Measurements from ENCODE around the gene SCRN2. TPM values are rescaled to one million over a fixed set of nuclear protein-coding genes. Genes with fewer than 3 reads are reported as not detected.

SCRN2 gene
- total and polyA plus RNA-seq, 2 experiments from 2014 or later, result 40.6 to 45.5 TPM

- H3K4me3 Mint-ChIP-seq, result no peak overlapping the region; the same call in 2 of the 3 replicates
- ATAC-seq (no peak), DNase-seq (ENCODE audit: low spot score) (no peak)
- peaks cover 42% of the 10 kb centered on the region for H3K27me3 Mint-ChIP-seq (ENCODE audit: insufficient read depth, low read depth, poor library complexity)
- Histone ChIP-seq H3K79me2 (replicated peaks; ENCODE audit: insufficient read depth) (no peaks in the 10 kb centered on the region), H3K4me1 (ENCODE audit: insufficient read depth) (peaks cover 48% of the 10 kb centered on the region), H3K4me2 (peak overlapping the region; percentile 51), H2AFZ (no peak overlapping the region), H3K9me2 (ENCODE audit: insufficient read depth) (no peaks in the 10 kb centered on the region), H3F3A (replicated peaks; ENCODE audit: low read depth) (peaks cover 8% of the 10 kb centered on the region; the same call in 1 of the 2 replicates), H3K36me3 (ENCODE audit: insufficient read depth) (no peaks in the 10 kb centered on the region), H3K27me3 (ENCODE audit: insufficient read depth) (peaks cover 49% of the 10 kb centered on the region), H3K4me3 (no peak overlapping the region), H4K20me1 (replicated peaks; ENCODE audit: insufficient read depth) (peaks cover 5% of the 10 kb centered on the region; the same call in 1 of the 2 replicates), H3K27ac (ENCODE audit: low read depth) (no peak overlapping the region)
- TF ChIP-seq STAT1 (IDR thresholded peaks at IDR 0.05; ENCODE audit: unreplicated experiment), result no peak
- TF ChIP-seq EZH2 (IDR thresholded peaks at IDR 0.05; ENCODE audit: low read depth, unreplicated experiment), result no peak
- TF ChIP-seq, protein P1, sequence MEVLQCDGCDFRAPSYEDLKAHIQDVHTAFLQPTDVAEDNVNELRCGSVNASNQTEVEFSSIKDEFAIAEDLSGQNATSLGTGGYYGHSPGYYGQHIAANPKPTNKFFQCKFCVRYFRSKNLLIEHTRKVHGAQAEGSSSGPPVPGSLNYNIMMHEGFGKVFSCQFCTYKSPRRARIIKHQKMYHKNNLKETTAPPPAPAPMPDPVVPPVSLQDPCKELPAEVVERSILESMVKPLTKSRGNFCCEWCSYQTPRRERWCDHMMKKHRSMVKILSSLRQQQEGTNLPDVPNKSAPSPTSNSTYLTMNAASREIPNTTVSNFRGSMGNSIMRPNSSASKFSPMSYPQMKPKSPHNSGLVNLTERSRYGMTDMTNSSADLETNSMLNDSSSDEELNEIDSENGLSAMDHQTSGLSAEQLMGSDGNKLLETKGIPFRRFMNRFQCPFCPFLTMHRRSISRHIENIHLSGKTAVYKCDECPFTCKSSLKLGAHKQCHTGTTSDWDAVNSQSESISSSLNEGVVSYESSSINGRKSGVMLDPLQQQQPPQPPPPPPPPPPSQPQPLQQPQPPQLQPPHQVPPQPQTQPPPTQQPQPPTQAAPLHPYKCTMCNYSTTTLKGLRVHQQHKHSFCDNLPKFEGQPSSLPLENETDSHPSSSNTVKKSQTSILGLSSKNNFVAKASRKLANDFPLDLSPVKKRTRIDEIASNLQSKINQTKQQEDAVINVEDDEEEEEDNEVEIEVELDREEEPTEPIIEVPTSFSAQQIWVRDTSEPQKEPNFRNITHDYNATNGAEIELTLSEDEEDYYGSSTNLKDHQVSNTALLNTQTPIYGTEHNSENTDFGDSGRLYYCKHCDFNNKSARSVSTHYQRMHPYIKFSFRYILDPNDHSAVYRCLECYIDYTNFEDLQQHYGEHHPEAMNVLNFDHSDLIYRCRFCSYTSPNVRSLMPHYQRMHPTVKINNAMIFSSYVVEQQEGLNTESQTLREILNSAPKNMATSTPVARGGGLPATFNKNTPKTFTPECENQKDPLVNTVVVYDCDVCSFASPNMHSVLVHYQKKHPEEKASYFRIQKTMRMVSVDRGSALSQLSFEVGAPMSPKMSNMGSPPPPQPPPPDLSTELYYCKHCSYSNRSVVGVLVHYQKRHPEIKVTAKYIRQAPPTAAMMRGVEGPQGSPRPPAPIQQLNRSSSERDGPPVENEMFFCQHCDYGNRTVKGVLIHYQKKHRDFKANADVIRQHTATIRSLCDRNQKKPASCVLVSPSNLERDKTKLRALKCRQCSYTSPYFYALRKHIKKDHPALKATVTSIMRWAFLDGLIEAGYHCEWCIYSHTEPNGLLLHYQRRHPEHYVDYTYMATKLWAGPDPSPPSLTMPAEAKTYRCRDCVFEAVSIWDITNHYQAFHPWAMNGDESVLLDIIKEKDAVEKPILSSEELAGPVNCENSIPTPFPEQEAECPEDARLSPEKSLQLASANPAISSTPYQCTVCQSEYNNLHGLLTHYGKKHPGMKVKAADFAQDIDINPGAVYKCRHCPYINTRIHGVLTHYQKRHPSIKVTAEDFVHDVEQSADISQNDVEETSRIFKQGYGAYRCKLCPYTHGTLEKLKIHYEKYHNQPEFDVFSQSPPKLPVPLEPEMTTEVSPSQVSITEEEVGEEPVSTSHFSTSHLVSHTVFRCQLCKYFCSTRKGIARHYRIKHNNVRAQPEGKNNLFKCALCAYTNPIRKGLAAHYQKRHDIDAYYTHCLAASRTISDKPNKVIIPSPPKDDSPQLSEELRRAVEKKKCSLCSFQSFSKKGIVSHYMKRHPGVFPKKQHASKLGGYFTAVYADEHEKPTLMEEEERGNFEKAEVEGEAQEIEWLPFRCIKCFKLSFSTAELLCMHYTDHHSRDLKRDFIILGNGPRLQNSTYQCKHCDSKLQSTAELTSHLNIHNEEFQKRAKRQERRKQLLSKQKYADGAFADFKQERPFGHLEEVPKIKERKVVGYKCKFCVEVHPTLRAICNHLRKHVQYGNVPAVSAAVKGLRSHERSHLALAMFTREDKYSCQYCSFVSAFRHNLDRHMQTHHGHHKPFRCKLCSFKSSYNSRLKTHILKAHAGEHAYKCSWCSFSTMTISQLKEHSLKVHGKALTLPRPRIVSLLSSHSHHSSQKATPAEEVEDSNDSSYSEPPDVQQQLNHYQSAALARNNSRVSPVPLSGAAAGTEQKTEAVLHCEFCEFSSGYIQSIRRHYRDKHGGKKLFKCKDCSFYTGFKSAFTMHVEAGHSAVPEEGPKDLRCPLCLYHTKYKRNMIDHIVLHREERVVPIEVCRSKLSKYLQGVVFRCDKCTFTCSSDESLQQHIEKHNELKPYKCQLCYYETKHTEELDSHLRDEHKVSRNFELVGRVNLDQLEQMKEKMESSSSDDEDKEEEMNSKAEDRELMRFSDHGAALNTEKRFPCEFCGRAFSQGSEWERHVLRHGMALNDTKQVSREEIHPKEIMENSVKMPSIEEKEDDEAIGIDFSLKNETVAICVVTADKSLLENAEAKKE (CRISPR knock-in tag; IDR thresholded peaks at IDR 0.05), result no peak
- TF ChIP-seq, protein P2, sequence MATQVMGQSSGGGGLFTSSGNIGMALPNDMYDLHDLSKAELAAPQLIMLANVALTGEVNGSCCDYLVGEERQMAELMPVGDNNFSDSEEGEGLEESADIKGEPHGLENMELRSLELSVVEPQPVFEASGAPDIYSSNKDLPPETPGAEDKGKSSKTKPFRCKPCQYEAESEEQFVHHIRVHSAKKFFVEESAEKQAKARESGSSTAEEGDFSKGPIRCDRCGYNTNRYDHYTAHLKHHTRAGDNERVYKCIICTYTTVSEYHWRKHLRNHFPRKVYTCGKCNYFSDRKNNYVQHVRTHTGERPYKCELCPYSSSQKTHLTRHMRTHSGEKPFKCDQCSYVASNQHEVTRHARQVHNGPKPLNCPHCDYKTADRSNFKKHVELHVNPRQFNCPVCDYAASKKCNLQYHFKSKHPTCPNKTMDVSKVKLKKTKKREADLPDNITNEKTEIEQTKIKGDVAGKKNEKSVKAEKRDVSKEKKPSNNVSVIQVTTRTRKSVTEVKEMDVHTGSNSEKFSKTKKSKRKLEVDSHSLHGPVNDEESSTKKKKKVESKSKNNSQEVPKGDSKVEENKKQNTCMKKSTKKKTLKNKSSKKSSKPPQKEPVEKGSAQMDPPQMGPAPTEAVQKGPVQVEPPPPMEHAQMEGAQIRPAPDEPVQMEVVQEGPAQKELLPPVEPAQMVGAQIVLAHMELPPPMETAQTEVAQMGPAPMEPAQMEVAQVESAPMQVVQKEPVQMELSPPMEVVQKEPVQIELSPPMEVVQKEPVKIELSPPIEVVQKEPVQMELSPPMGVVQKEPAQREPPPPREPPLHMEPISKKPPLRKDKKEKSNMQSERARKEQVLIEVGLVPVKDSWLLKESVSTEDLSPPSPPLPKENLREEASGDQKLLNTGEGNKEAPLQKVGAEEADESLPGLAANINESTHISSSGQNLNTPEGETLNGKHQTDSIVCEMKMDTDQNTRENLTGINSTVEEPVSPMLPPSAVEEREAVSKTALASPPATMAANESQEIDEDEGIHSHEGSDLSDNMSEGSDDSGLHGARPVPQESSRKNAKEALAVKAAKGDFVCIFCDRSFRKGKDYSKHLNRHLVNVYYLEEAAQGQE (IDR thresholded peaks at IDR 0.05; ENCODE audit: unreplicated experiment), result no peak
- no peak for TF ChIP-seq NANOG (IDR thresholded peaks at IDR 0.05; ENCODE audit: borderline replicate concordance)
- no peak for TF ChIP-seq CREB1 (CRISPR knock-in tag; IDR thresholded peaks at IDR 0.05; ENCODE audit: low read depth)
- TF ChIP-seq ETS1 (IDR thresholded peaks at IDR 0.05), result no peak
- TF ChIP-seq CTCF (conservative IDR thresholded peaks at IDR 0.05; ENCODE audit: low read depth in 2 of 2), result no peak
- TF ChIP-seq POLR2AphosphoS5 (IDR thresholded peaks at IDR 0.05; ENCODE audit: low read depth), result no peak
- TF ChIP-seq ZNF331 (CRISPR knock-in tag; IDR thresholded peaks at IDR 0.05; ENCODE audit: low read depth), result no peak
- no peak for TF ChIP-seq EZH2phosphoT487 (IDR thresholded peaks at IDR 0.05; ENCODE audit: unreplicated experiment)
- no peak for TF ChIP-seq ZNF114 (CRISPR knock-in tag; IDR thresholded peaks at IDR 0.05)
- TF ChIP-seq JUNB (IDR thresholded peaks at IDR 0.05; ENCODE audit: unreplicated experiment), result no peak
- peaks cover 57% of the 10 kb centered on the region for H3K4me1 Mint-ChIP-seq
- H3K27ac Mint-ChIP-seq, result no peak overlapping the region
- H3K9me3 Mint-ChIP-seq, result no peaks in the 10 kb centered on the region
- no peaks in the 10 kb centered on the region for H3K36me3 Mint-ChIP-seq (ENCODE audit: low read depth)
Observed at GRCh38 chr17:47875011-47875985, 34.2 kb upstream of the SCRN2 start.
